GM10248 (cell line): ENCODE data around the gene ZNF346.
A peak's percentile ranks its signal among the peaks of the same experiment; 100 is the strongest.

Experiments
- CTCF ChIA-PET: fragments of 300-600 bp; sonication (Branson Sonifier 250); formaldehyde crosslinking; extraction: SDS; loops from one replicate; lab custom pipeline; 2021; ENCODE audit warnings: antibody characterized with exemption; lab: Yijun Ruan, JAX
- POLR2A ChIA-PET: fragments of 350-650 bp; sonication (Branson Sonifier 250); formaldehyde crosslinking; extraction: SDS; loops from one replicate; lab custom pipeline; 2020; ENCODE audit warnings: antibody characterized with exemption; lab: Yijun Ruan, JAX
- DNase-seq: peaks from one replicate; pipeline ENCODE4 v3.0.0; 2012; ENCODE audit errors: extremely low spot score
- TF ChIP-seq, protein P1 (sequence below): IDR thresholded peaks from 2 replicates; pipeline ENCODE4 v1.5.1; 2012; ENCODE audit warnings: mild to moderate bottlenecking, low read depth; ENCODE audit errors: extremely low read depth, missing control alignments, control extremely low read depth

Gene ZNF346

GRCh38 chr5:177103523-177104253 is 81.2 kb downstream of the ZNF346 start:
- DNase-seq, result no peak
- CTCF ChIA-PET, result interaction anchor here (2.1 kb wide), 1 partner anchor 10 kb away, joined by 6 read pairs; no protein-coding TSS in a partner anchor
- TF ChIP-seq, protein P1, sequence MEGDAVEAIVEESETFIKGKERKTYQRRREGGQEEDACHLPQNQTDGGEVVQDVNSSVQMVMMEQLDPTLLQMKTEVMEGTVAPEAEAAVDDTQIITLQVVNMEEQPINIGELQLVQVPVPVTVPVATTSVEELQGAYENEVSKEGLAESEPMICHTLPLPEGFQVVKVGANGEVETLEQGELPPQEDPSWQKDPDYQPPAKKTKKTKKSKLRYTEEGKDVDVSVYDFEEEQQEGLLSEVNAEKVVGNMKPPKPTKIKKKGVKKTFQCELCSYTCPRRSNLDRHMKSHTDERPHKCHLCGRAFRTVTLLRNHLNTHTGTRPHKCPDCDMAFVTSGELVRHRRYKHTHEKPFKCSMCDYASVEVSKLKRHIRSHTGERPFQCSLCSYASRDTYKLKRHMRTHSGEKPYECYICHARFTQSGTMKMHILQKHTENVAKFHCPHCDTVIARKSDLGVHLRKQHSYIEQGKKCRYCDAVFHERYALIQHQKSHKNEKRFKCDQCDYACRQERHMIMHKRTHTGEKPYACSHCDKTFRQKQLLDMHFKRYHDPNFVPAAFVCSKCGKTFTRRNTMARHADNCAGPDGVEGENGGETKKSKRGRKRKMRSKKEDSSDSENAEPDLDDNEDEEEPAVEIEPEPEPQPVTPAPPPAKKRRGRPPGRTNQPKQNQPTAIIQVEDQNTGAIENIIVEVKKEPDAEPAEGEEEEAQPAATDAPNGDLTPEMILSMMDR, result no peak
- POLR2A ChIA-PET, result no interaction called here

- ChIA-PET POLR2A (no interaction called here), CTCF (interaction anchor here (2.1 kb wide), 1 partner anchor 8 kb away, joined by 6 read pairs; no protein-coding TSS in a partner anchor)
- TF ChIP-seq, protein P1, result no peak
- DNase-seq, result no peak
Measured at GRCh38 chr5:177105691-177106476, 83.4 kb downstream of the ZNF346 start.

DNA sequence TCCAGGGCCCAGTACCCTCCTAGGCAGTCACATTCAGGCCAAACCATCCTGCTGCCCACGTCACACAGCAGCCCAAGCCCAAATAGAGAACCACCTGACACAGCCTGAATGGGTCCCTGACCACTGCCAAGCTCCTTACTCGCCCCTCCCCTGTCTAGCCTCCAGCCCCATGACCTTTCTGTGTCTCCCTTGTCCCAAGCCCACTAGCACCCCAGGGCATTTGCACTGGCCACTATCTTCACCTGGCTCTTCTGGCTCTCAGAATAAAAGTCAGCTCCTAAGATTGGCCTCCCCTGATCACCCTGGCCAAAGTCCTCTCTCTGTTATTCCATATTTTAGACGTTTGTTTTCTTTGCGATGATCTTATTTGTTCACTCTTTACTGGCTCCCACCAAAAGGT is 84.7 kb downstream of the ZNF346 start:
- no peak for DNase-seq
- CTCF ChIA-PET, result interaction anchor here (0.8 to 1.3 kb wide), 5 partner anchors 9 to 448 kb away, joined by 3 to 7 read pairs (median 4); no protein-coding TSS in a partner anchor
- POLR2A ChIA-PET, result no interaction called here
- TF ChIP-seq, protein P1, result no peak

DNA sequence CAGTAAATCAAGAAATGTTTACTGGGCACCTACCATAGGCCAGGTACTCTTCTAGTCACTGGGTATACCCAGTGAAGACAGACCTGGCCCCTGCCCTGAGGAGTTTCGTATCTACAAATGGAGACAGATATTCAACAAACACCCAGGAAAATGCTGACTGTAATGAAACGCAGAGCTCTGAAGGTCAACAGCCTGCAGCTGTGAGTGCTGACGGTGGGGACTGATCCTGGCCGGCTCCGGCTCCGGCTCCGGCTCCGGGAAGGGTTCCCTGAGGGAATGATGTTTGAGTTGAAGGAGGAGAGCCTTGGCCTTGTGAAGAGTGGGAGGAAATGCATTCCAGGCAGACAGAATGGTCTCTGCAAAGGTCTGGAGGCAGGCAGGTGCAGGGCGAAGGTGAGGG is 87.3 kb downstream of the ZNF346 start:
- DNase-seq, result no peak
- TF ChIP-seq, protein P1, result no peak
- CTCF ChIA-PET, result interaction anchor here (1.1 to 7.5 kb wide), 9 partner anchors 9 to 451 kb away, joined by 3 to 147 read pairs (median 4); partner anchors contain the start of gene PDLIM7
- POLR2A ChIA-PET, result no interaction called here

DNA sequence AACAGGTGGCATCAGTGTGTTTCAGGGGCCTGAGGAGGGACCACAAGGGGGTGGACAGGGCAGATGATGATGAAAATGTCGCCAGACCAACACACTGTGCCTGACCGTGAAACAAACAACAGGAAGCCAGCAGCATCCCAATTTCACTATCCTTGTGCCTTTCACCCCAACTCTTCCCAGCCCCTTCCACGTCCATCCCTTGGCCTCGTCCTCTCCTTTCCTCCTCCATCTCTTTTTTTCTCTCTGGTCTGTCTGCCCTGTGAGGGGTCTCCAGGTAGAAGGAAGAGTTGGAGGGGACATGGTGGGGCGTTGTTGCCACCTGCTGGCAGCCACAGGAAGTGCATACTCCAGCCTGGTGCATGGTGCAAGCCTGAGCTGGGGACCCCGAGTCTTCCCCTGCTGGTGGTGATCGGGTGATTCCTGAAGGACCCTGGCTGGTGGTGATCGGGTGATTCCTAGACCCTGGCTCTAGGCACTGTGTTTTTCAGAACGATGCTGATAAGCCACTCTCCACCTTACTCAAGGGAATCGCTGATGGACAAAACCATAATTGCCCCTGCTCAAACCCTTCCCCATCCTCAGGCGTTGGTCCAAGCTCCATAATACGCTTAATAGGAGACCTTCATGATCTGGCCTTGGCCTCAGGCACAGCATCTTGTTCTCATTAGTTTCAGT is 89.4 kb downstream of the ZNF346 start:
- TF ChIP-seq, protein P1, result peak; percentile 90
- DNase-seq, result peak; percentile 80
- CTCF ChIA-PET, result interaction anchor here (0.6 to 7.5 kb wide), 49 partner anchors 10 to 542 kb away, joined by 3 to 147 read pairs (median 4); partner anchors contain the start of genes LMAN2 and NSD1
- POLR2A ChIA-PET, result no interaction called here
